Measurements from ENCODE around the gene XKR3. TPM values are rescaled to one million over a fixed set of nuclear protein-coding genes. Genes with fewer than 3 reads are reported as not detected.
"Not testable (repeated sequence)": the region's sequence is repeated elsewhere in the genome, so short reads cannot be mapped to it uniquely, and the experiment has no call there.

Gene XKR3
- total and polyA plus RNA-seq, 2 experiments from 2014 or later, result not detected

DNA sequence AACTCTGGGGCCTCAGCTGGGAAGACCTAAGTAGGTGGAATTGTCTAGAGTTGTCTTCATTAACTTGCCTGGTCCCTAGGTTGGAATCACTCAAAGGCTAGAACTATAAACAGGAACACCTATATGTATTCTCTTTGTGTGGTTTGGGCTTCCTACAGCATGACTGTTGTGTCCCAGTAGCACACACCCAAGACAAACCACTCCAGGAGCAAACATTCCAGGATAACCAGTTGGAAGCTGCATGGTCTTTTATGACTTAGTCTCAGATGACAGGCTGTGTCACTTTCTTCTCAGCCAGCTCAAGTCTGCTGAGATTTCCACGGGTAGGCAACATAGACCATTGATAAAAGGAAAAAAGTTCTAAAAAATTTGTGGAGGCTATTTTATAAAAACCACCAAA, 90.9 kb downstream of the XKR3 start:
- not testable (repeated sequence) for H3K27ac ChIP-seq; H3K4me3 ChIP-seq; H3K4me1 ChIP-seq (ENCODE audit: low read depth); DNase-seq (ENCODE audit: low read depth in 1 of 2, low spot score in 1 of 2); H3K9me3 ChIP-seq (ENCODE audit: low read depth); H3K36me3 ChIP-seq; H3K27me3 ChIP-seq

Other genes with a start within 250 kb of the XKR3 start
- gene CCT8L2, start 232.6 kb downstream of the XKR3 start, total RNA-seq, result not detected in 2 replicates
- gene CCT8L2, start 232.6 kb downstream of the XKR3 start, polyA plus RNA-seq, result not detected in 2 replicates
- gene GAB4, start 182.8 kb upstream of the XKR3 start, total RNA-seq, result not detected in 2 replicates
- not detected in 2 replicates for gene GAB4, start 182.8 kb upstream of the XKR3 start, polyA plus RNA-seq